WTC11 (cell line): Measurements from ENCODE around the gene DNAH14. TPM values are rescaled to one million over a fixed set of nuclear protein-coding genes. Genes with fewer than 3 reads are reported as not detected.

Source experiments
- ATAC-seq: fragments of 200-7000 bp; cut with Tn5 transposase; 2 replicates; pipeline ENCODE4 v1.10.0; 2021; ENCODE audit warnings: mild to moderate bottlenecking, moderate library complexity
- CTCF ChIA-PET: fragments of 300-600 bp; sonication (Branson Sonifier 250); formaldehyde crosslinking; loops from one replicate; lab custom pipeline; 2021; ENCODE audit warnings: antibody characterized with exemption; lab: Charles Lee
- POLR2A ChIA-PET: fragments of 350-600 bp; sonication (Branson Sonifier 250); formaldehyde crosslinking; loops from one replicate; lab custom pipeline; 2021; ENCODE audit warnings: antibody characterized with exemption; lab: Charles Lee
- DNase-seq: peaks from one replicate; pipeline ENCODE4 v3.0.0; 2021; ENCODE audit warnings: low spot score
- H3K27ac Mint-ChIP-seq: 2 replicates; pipeline ENCODE4 v1.8.0; 2021; ENCODE audit warnings: mixed read lengths
- H3K27me3 Mint-ChIP-seq: 2 replicates; pipeline ENCODE4 v1.8.0; 2021; ENCODE audit warnings: low read depth, mild to moderate bottlenecking, moderate library complexity, mixed read lengths
- H3K36me3 Mint-ChIP-seq: 2 replicates; pipeline ENCODE4 v1.8.0; 2021; ENCODE audit warnings: mixed read lengths
- H3K4me1 Mint-ChIP-seq: 2 replicates; pipeline ENCODE4 v1.8.0; 2022; ENCODE audit warnings: mixed read lengths
- H3K4me3 Mint-ChIP-seq: 2 replicates; pipeline ENCODE4 v1.8.0; 2021; ENCODE audit warnings: mild to moderate bottlenecking, moderate library complexity, mixed read lengths
- H3K9me3 Mint-ChIP-seq: 2 replicates; pipeline ENCODE4 v1.8.0; 2021; ENCODE audit warnings: mixed read lengths
- ARID4B ChIP-seq: sonication (generic); formaldehyde crosslinking; IDR thresholded peaks from 2 replicates; pipeline ENCODE4 v1.8.0; 2023; ENCODE audit warnings: missing genetic modification reagents, mild to moderate bottlenecking, borderline replicate concordance
- ATF3 ChIP-seq: sonication (generic); formaldehyde crosslinking; conservative IDR thresholded peaks from 2 replicates; pipeline ENCODE4 v1.8.1; 2022; ENCODE audit warnings: mild to moderate bottlenecking, missing genetic modification reagents
- CREM ChIP-seq: sonication (generic); formaldehyde crosslinking; IDR thresholded peaks from 2 replicates; pipeline ENCODE4 v1.8.1; 2022; ENCODE audit warnings: mild to moderate bottlenecking, missing genetic modification reagents, moderate library complexity
- CTCF ChIP-seq: fragments of 200-600 bp; IDR thresholded peaks from 2 replicates; pipeline ENCODE4 v1.8.0; 2022; ENCODE audit warnings: antibody characterized with exemption
- E2F5 ChIP-seq: sonication (generic); formaldehyde crosslinking; IDR thresholded peaks from 2 replicates; pipeline ENCODE4 v1.8.1; 2022; ENCODE audit warnings: mild to moderate bottlenecking, moderate library complexity, missing genetic modification reagents
- ETV6 ChIP-seq: sonication (generic); formaldehyde crosslinking; IDR thresholded peaks from 2 replicates; pipeline ENCODE4 v1.8.1; 2022; ENCODE audit warnings: mild to moderate bottlenecking, missing genetic modification reagents
- FOXP4 ChIP-seq: sonication (generic); formaldehyde crosslinking; IDR thresholded peaks from 2 replicates; pipeline ENCODE4 v1.8.0; 2022; ENCODE audit warnings: mild to moderate bottlenecking, missing genetic modification reagents
- HMGA2 ChIP-seq: fragments of 250-450 bp; sonication (Bioruptor Pico); IDR thresholded peaks from 2 replicates; pipeline ENCODE4 v1.4.0; 2021; ENCODE audit warnings: mild to moderate bottlenecking, moderate library complexity
- IRF2 ChIP-seq: sonication (generic); formaldehyde crosslinking; IDR thresholded peaks from 2 replicates; pipeline ENCODE4 v1.8.0; 2022; ENCODE audit warnings: low read depth, missing genetic modification reagents, borderline replicate concordance
- NFYB ChIP-seq: sonication (generic); formaldehyde crosslinking; conservative IDR thresholded peaks from 2 replicates; pipeline ENCODE4 v1.8.0; 2022; ENCODE audit warnings: low read depth, missing genetic modification reagents
- OVOL2 ChIP-seq: fragments of 250-450 bp; sonication (Bioruptor Pico); IDR thresholded peaks from 2 replicates; pipeline ENCODE4 v1.9.0; 2021; ENCODE audit warnings: mild to moderate bottlenecking, borderline replicate concordance
- PRRX2 ChIP-seq: fragments of 250-450 bp; sonication (Bioruptor Pico); IDR thresholded peaks from 2 replicates; pipeline ENCODE4 v1.8.0; 2021; ENCODE audit warnings: mild to moderate bottlenecking
- SP1 ChIP-seq: sonication (generic); formaldehyde crosslinking; conservative IDR thresholded peaks from 2 replicates; pipeline ENCODE4 v1.8.1; 2022; ENCODE audit warnings: missing genetic modification reagents
- ZNF232 ChIP-seq: sonication (generic); formaldehyde crosslinking; IDR thresholded peaks from 2 replicates; pipeline ENCODE4 v1.8.0; 2022; ENCODE audit warnings: mild to moderate bottlenecking, missing genetic modification reagents
- ZNF281 ChIP-seq: sonication (generic); formaldehyde crosslinking; IDR thresholded peaks from 2 replicates; pipeline ENCODE4 v1.8.0; 2023; ENCODE audit warnings: mild to moderate bottlenecking, missing genetic modification reagents
- ZNF532 ChIP-seq: fragments of 250-450 bp; sonication (Bioruptor Pico); IDR thresholded peaks from 2 replicates; pipeline ENCODE4 v1.9.0; 2021; ENCODE audit warnings: mild to moderate bottlenecking, borderline replicate concordance
- ZNF671 ChIP-seq: fragments of 250-450 bp; sonication (Bioruptor Pico); IDR thresholded peaks from 2 replicates; pipeline ENCODE4 v1.8.0; 2021; ENCODE audit warnings: mild to moderate bottlenecking
- total RNA-seq: library from RNA; stranded (reverse); gene quantifications from 3 replicates; pipeline ENCODE4 v1.2.3, GENCODE V29; 2021

DNAH14 gene
- total RNA-seq, 1 experiment from 2014 or later: 34.1 TPM

- TF ChIP-seq CTCF (no peak), HMGA2 (CRISPR knock-in tag) (no peak), IRF2 (CRISPR knock-in tag) (no peak), ZNF671 (CRISPR knock-in tag) (no peak), E2F5 (no peak)
These were observed 418.9 kb downstream of the DNAH14 start (continued) for GRCh38 chr1:225348400-225348799.

- no peak for DNase-seq
- POLR2A ChIA-PET: no interaction called here
- no peaks in the 10 kb centered on the region for H3K4me1 Mint-ChIP-seq
- TF ChIP-seq ZNF532 (CRISPR knock-in tag) (no peak), NFYB (CRISPR knock-in tag) (no peak), PRRX2 (CRISPR knock-in tag) (no peak), SP1 (no peak), CREM (CRISPR knock-in tag) (no peak), HMGA2 (CRISPR knock-in tag) (no peak)
- CTCF ChIA-PET: no interaction called here
- H3K27ac Mint-ChIP-seq: no peak overlapping the region
- no peaks in the 10 kb centered on the region; the same call in 1 of the 2 replicates for H3K27me3 Mint-ChIP-seq
- no peak overlapping the region for H3K4me3 Mint-ChIP-seq
- H3K36me3 Mint-ChIP-seq: no peaks in the 10 kb centered on the region
- no peak for ATAC-seq
- no peaks in the 10 kb centered on the region for H3K9me3 Mint-ChIP-seq
These were observed 420.4 kb downstream of the DNAH14 start for GRCh38 chr1:225349826-225350225.

GRCh38 chr1:225350872-225351271 lies 421.4 kb downstream of the DNAH14 start:
- no peaks in the 10 kb centered on the region; the same call in 1 of the 2 replicates for H3K27me3 Mint-ChIP-seq
- no peaks in the 10 kb centered on the region for H3K9me3 Mint-ChIP-seq
- POLR2A ChIA-PET: no interaction called here
- no peak overlapping the region for H3K4me3 Mint-ChIP-seq
- ATAC-seq (no peak), DNase-seq (no peak)
- no peak overlapping the region for H3K27ac Mint-ChIP-seq
- H3K4me1 Mint-ChIP-seq: no peaks in the 10 kb centered on the region
- H3K36me3 Mint-ChIP-seq: no peaks in the 10 kb centered on the region
- CTCF ChIA-PET: no interaction called here
- TF ChIP-seq ARID4B (CRISPR knock-in tag) (no peak), ATF3 (no peak), ZNF232 (CRISPR knock-in tag) (no peak), OVOL2 (CRISPR knock-in tag) (no peak), ZNF281 (CRISPR knock-in tag) (no peak), FOXP4 (CRISPR knock-in tag) (no peak), PRRX2 (CRISPR knock-in tag) (no peak), ETV6 (CRISPR knock-in tag) (no peak)
